NCI-H146 treated with DMSO at 0.1 percent for 48 hours (cell line): Measurements from ENCODE around the gene P4HA2.
"Not testable (repeated sequence)": the region's sequence is repeated elsewhere in the genome, so short reads cannot be mapped to it uniquely, and the experiment has no call there.

ENCODE experiments used
- DNase-seq: peaks from one replicate; lab custom pipeline; 2025; ENCODE audit not compliant: unreplicated experiment; lab: John Stamatoyannopoulos, UW

Gene P4HA2

GRCh38 chr5:132161574-132162326, 65.9 kb downstream of the P4HA2 start:
- DNase-seq = not testable (repeated sequence)

DNA sequence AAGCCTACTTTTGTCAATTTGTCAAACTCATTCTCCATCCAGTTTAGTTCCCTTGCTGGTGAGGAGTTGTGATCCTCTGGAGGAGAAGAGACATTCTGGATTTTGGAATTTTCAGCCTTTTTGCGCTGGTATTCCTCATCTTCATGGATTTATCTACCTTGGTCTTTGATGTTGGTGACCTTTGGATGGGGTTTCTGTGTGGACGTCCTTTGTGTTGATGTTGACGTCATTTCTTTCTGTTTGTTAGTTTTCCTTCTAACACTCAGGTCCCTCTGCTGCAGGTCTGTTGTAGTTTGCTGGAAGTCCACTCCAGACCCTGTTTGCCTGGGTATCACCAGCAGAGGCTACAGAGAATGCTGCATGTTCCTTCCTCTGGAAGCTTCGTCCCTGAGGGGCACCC, 71.2 kb downstream of the P4HA2 start:
- no peak for DNase-seq

GRCh38 chr5:132150565-132150964, 77.1 kb downstream of the P4HA2 start:
- no peak for DNase-seq

DNA sequence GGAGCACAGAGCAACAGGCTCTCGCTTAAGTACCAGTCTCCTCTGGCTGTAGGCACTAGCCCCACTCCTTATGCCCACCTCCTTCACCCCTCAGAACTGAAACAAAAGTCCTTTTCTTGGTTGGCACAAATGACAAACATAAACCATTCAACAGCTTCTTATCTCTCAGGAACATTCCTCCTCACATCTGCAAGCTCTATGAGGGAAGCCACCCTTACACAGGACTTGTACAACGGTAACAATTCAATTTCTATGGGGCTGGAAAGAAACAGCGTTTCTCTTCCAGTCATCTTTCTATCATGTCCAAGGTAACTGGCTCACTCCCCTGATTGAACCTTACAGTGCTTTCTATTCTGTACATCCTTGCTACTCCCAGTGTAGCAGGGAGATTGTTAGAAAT, 80.0 kb downstream of the P4HA2 start:
- no peak for DNase-seq

GRCh38 chr5:132145326-132145725, 82.3 kb downstream of the P4HA2 start:
- not testable (repeated sequence) for DNase-seq

DNA sequence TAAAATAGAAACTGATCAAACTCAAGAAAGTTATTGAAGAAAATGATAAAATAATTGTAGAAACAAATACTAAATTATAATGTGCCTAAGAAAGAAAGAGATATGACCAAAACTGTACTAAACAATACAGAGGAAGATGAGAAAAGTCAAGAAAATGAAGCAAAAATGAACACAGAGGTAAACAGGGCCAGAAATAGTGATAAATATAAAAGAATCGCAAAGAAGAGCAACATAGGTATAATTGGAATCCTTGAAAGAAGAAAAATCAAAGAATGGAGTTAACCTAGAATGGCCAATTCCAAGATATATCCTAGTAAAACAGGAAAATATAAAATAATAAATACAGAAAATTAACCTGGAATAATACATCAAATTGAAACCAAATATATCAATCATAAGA, 84.5 kb downstream of the P4HA2 start:
- DNase-seq = no peak

DNA sequence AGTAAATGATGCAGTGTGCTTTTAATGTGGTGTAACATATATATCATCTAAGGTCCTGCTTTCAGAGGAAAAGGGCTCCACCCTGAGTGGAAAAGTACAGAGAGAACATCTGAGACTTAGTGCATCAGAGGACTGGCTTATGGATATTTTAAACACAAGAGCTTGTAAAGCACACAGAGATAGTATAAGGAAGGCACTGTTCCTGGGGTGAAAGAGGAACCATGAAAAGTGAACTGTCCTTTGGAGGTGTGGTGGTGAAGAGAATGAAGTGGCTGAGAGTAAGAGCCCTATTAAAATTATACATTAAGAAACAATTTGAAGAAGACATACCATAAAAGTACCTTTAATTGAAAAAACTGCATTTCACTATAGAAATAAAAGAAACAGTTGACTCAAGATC, 85.2 kb downstream of the P4HA2 start:
- no peak for DNase-seq
